AG20443 (cell line): ENCODE results near the gene ARF1.

Source experiments
- DNase-seq: peaks from one replicate; pipeline ENCODE4 v3.0.0; 2012; ENCODE audit warnings: low spot score, mixed read lengths

Gene ARF1

DNA sequence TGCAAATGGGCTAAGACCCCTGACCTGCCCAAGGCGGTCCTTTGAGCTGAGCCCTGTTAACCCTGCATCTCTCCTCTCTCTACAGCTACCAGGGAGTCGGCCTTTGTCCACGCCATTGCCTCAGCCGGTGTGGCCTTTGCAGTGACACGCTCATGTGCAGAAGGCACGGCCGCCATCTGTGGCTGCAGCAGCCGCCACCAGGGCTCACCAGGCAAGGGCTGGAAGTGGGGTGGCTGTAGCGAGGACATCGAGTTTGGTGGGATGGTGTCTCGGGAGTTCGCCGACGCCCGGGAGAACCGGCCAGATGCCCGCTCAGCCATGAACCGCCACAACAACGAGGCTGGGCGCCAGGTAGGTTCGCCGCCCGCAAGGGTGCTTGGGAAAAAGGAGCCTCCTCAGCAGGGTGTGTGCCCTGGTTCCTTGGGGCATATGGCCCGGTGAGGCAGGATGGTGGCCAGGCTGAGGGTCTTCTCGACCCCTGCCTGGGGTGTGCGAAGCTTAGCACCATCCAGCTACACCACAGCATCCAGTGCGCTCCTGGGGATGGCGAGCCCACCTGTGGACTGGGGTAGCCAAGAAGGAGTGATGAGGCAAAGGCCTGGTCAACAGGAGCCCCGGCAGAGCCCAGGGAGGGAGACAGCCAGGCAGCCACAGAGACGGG lies 31.8 kb upstream of the ARF1 start:
- no peak for DNase-seq

DNA sequence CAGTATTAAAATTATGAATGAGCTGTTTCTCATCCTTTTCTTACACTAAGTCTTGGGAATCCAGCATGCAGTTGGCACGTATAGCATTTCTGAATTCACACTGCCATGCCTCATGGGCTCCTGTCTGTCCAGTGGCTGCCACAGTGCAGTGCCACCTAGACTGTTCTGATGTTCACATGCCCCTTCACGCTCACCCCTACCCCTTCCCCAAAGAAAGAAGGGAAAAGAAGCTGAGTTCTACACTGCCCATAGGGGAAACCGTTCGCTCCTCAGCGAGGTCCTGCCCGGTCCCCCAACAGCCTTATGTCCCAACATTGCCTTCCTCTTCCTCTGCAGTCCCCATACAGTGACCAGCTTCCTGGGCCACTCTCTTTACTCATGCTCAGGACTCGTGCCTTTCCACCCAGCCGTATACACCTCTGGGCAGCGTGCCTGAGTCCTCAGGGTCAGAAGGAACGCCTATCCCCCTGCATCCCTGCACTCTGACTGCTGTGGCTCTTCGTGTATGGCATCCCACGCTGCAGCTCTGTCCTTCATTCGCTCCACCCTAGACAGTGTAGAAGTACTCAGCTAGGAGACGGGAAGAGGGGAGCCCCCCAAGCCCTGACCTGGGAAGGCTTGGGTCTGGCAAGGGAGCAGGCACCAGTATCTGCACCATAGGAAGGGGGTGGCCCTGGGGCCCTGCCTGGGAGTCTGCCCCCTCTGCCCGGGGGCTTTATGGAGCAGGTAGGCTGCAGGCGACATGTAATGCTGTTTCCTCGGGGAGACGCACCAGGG lies 24.1 kb upstream of the ARF1 start:
- no peak for DNase-seq

DNA sequence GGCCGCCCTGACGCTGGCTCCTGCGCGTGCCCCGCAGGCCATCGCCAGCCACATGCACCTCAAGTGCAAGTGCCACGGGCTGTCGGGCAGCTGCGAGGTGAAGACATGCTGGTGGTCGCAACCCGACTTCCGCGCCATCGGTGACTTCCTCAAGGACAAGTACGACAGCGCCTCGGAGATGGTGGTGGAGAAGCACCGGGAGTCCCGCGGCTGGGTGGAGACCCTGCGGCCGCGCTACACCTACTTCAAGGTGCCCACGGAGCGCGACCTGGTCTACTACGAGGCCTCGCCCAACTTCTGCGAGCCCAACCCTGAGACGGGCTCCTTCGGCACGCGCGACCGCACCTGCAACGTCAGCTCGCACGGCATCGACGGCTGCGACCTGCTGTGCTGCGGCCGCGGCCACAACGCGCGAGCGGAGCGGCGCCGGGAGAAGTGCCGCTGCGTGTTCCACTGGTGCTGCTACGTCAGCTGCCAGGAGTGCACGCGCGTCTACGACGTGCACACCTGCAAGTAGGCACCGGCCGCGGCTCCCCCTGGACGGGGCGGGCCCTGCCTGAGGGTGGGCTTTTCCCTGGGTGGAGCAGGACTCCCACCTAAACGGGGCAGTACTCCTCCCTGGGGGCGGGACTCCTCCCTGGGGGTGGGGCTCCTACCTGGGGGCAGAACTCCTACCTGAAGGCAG lies 23.4 kb upstream of the ARF1 start:
- no peak for DNase-seq

DNA sequence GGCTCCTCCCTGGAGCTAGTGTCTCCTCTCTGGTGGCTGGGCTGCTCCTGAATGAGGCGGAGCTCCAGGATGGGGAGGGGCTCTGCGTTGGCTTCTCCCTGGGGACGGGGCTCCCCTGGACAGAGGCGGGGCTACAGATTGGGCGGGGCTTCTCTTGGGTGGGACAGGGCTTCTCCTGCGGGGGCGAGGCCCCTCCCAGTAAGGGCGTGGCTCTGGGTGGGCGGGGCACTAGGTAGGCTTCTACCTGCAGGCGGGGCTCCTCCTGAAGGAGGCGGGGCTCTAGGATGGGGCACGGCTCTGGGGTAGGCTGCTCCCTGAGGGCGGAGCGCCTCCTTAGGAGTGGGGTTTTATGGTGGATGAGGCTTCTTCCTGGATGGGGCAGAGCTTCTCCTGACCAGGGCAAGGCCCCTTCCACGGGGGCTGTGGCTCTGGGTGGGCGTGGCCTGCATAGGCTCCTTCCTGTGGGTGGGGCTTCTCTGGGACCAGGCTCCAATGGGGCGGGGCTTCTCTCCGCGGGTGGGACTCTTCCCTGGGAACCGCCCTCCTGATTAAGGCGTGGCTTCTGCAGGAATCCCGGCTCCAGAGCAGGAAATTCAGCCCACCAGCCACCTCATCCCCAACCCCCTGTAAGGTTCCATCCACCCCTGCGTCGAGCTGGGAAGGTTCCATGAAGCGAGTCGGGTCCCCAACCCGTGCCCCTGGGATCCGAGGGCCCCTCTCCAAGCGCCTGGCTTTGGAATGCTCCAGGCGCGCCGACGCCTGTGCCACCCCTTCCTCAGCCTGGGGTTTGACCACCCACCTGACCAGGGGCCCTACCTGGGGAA lies 22.7 kb upstream of the ARF1 start:
- peak; percentile 63 for DNase-seq

DNA sequence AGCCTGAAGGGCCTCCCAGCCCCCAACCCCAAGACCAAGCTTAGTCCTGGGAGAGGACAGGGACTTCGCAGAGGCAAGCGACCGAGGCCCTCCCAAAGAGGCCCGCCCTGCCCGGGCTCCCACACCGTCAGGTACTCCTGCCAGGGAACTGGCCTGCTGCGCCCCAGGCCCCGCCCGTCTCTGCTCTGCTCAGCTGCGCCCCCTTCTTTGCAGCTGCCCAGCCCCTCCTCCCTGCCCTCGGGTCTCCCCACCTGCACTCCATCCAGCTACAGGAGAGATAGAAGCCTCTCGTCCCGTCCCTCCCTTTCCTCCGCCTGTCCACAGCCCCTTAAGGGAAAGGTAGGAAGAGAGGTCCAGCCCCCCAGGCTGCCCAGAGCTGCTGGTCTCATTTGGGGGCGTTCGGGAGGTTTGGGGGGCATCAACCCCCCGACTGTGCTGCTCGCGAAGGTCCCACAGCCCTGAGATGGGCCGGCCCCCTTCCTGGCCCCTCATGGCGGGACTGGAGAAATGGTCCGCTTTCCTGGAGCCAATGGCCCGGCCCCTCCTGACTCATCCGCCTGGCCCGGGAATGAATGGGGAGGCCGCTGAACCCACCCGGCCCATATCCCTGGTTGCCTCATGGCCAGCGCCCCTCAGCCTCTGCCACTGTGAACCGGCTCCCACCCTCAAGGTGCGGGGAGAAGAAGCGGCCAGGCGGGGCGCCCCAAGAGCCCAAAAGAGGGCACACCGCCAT lies 21.9 kb upstream of the ARF1 start:
- peak; percentile 66 for DNase-seq

DNA sequence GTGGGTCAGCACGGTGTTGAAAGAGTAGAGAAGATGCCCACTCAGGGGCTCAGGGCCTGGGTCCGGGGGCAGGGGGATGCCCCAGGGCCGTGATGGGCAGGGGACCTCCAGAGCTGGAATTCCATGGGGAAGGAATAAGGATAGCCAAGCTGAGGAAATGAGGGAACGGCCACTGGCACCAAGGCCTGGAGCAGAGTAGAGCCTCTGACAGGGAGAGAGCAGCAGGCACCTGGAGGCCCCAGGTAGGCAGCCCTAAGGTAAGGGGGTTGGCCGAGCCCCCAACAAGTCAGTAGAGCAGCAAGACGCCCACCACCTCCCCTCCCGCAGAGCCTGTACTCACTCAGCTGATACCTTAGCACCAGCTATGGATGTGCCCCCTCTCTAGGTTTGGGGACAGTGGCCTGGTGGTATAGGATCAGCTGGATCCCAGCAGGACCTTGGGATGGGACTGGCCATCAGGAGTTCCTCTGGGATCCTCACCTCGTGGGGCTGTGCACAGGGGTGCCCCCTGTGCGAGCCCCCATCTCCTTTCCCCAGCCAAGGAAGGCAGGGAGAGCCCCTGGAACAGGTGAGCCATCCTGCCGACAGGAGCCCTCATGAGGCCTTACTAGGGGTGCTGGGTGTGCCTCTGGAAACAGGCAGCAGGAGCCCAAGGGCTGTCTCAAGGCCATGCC lies 21.0 kb upstream of the ARF1 start:
- DNase-seq, result no peak

DNA sequence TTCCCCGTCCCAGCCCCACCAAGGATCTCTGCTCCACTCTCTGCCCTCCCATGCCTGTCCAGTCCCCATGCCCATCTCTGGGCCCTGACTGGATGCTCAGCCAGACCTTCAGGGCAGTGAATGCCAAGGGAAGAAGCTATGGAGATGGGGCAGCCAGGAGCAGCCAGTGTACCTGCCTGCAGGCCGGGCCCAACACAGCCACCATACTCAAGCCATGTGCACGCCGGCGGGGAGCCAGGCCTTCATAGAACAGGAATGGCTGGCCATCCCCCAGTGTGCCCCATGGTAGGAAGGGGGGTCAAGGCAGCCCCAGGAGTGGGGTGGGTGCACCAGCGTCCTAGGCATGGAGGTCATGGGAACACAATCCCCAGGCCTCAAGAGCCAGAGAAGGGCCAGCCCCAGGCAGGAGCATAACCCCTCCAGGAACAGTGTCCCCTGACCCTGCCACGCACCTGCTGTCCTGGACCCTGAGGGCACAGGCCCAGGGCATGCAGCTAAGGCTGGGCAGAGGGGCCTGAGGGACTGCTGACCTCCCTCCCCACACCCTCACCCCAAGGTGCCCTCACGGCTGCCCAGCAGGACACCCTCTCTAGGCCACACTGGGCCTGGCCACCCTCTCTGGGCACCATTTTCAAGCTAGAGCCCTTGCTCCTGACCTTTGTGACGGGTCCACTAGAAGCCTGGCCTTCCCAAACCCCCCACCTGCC lies 20.3 kb upstream of the ARF1 start:
- no peak for DNase-seq

DNA sequence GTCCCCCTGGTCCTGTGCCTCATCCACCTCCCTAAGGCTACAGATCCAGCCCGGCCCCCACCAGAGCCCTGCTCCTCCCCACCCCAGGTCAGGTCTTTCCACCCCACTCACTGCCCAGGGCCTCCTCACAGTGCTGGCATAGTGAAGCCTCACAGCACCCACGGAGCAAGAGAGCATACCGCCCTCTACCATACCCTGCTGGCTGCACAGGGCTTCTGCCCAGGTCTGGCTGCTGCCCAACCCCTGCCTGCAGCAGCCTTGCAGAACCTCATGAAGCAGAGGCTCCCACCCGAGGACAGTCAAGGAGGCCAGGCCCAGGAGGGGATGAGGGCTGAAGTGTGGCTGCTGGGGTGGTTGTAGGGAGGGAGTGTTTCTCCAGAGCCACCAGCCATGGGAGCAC lies 19.7 kb upstream of the ARF1 start:
- no peak for DNase-seq

DNA sequence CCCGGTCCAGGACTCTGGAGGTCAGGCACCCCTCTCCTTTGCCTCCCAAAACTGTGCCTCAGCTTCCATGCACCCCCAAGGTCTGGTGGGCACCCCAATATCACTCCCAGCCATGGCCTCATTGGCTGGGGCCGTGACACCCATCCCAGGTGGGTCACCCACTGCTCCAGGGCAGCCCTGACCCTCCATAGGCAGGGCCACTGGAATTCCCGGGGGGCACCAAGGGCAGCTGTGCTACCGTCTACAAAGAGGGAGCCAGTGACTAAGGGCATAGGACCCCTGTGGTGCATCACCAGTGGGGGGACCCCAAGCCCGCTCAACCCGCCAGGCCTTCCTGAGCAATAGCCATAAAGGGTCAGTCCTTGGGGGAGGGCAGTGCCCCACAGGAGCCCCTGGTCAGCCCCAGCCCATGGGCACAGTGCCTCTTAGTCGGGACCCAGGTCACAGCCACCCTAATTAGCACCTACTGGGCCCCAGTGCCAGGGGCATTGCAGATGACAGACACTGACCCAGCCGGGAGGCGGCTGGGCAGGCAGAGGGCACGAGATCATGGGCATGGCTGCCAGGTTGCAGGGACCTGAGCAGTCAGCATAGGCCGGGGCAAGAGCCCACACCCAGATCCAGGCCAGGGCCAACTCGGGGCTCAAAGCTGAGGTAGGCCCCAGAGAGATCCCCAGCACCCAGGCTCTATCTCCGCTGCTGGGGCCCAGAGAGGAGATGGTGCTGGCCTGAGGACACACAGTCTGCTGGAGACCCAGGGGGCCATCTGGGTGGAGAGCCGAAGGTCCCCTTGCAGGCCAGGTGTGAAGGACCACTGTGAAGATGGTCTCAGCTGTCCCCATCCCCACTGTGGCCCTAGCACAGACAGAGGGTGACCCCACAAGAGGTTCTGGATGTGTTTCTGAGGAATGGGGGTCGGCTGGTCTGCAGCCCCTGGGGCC lies 19.0 kb upstream of the ARF1 start:
- DNase-seq, result no peak

DNA sequence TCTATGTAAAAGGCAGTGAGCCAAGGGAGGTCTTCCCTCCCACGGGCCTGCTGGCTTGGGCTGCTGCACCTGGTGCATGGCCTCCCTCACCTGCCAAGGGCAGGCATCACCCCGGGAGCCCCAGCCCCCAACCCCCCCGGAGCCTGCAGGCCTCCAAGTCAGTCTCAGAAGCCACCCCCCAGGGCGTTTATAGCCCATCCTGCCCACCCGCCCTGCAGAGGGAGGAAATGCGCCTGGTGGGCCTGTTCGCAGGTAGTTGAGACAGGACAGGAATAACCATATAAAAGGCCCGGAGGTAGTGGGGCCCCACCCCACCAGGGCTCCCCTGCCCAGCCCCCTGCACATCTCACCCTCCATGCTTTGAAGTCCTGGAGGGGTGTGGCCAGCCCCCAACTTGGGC lies 18.2 kb upstream of the ARF1 start:
- no peak for DNase-seq

DNA sequence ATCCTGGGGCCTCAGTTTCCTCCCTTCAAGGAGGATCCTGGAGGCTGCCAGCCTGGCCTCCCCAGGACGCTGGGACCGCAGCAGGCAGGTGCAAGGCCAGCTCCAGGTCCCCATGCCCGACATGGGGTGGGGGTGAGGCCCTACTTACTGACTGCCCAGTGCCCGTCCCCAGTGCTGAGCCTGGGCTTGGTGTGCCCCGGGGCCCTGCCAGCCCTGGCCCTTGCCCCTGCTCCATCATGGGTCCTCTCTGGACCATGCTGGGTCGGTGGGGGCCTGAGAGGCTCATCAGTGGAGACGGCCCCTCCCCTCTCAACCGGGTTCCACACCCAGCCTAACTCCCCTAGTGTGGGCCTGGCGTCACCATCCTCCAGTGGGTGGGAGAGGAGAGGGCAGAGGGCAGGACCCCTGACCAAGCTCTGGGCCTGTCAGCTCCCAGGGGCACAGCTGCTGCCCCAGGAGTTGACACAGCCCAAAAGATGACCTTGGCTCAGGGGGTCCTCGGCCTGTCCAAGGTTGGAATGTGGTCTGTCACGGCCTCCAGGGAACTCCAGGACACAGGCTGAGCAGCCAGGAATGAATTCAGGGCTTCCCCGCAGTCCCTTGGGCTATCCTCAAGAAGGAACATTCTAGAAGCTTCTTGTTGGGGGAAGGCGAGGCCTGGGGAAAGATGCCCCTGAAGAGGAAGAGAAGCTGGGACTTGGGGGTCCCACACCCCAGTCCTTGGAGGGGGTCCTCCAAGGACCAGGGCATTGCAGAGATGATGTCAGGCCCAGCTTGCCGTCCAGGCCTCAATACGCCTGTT lies 17.6 kb upstream of the ARF1 start:
- no peak for DNase-seq

DNA sequence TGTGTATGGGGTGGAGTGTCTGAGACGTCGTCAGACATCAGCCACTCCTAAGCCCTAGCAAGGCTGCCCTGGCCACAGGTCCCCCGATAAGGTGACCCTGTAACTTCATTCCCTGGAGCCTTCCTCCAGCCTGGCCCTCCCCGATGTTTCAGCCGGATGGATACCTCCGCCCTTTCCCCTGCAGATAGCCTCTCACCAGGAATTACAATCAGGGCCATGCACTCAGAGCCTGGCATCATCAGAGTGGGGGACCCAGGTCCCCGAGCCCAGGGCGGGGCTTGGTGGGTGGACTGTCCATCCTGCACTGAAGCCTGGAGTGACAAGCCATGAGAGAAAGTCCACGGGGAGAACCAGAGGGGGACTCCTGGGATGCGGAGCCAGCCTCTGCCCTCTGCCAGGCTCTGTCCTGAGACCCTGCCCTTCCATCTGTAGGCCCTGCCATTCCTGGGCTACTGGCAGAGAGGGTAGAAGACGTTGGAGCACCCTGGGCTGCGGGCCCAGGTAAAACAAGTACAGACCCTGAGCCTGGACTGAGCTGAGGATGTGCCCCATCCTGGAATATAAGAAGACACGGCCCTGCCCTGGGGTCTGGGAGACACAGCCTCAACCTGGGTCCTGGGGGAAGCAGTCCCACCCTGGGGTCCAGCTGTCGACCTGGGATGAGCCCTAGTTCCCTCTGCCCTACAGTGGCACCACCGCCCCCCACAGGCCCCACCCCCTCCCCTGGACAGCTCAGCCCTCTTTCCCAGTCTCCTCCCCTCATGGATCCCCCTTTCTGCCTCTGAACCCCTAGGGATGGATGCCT lies 16.8 kb upstream of the ARF1 start:
- no peak for DNase-seq

DNA sequence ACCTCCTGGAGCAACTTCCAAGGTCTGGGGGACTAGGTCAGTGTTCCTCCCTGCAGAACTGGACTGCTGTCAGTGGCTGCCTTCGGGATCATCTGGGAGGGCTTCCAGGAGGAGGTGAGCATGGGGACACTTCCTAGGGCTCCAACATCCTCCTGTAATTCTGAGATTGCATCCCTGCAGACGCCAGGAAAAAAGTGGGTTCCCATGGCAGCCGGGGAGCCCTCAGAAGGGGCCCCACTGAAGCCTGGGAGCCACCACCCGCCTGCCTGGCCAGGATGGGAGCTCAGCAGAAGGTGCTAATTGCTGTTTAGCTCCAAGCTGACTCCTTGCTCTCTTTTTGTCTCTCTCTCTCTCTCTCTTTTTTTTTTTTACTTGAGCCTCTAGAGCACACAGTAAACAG lies 16.1 kb upstream of the ARF1 start:
- no peak for DNase-seq

DNA sequence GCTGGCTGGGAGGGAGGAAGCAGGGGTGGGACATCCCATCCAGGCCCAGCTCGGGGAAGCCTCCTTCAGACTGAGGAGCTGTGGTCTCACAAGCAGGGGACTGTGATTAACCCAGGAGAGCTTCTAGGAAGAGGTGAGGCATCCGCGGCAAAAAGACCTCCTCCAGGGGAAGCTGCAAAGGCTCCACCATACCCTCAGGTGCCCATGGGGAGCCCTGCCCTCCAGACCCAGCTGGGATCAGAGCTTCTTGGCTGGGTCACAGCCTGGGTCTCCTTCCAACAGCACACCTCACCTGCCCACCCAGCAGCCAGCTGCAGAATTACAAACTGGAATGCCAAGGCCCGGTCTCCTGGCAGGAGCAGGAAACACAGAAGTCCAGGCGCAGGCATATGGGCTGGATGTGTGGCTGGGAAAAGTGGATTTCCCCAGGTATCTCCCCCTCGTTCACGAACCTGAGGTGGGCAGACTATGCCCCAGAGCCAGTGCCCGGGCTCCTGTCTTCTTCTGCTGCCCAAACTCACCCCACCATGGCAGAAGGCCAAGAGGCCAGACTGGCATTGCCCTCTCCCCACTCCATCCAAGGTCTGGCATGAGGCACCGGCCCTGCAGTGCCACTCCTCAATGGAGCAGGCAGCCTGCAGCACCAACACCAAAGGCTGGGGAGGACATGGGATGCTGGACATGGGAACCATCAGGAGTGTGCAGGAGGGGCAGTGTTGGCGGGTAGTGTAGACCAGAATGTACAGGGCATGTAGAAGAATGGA lies 15.4 kb upstream of the ARF1 start:
- no peak for DNase-seq

DNA sequence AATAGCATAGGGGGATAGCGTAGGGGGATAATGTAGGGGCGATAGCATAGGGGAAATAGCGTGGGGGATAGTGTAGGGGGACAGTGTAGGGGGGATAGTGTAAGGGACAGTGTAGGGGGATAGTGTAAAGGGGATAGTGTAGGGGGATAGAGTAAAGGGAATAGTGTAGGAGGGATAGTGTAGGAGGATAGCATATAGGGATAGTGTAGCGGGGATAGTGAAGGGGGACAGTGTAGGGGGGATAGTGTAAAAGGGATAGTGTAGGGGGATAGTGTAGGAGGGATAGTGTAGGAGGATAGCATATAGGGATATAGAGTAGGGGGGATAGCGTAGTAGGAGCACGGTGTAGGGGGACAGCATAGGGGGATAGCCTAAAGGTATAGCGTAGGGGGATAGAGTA lies 14.1 kb upstream of the ARF1 start:
- DNase-seq, result no peak

DNA sequence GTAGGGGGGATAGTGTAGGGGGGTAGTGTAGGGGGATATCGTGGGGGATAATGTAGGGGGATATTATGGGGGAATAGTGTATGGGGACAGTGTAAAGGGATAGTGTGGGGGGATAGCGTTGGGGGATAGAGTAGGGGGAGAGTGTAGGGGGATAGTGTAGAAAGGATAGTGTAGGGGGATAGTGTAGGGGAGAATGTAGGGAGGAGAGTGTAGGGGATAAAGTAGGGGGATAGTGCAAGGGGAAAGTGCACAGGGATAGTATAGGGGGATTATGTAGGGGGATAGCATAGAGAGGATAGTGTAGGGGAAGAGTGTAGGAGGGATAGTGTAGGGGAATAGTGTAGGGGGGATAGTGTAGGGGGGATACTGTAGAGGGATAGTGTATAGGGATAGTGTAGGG lies 12.3 kb upstream of the ARF1 start:
- no peak for DNase-seq

DNA sequence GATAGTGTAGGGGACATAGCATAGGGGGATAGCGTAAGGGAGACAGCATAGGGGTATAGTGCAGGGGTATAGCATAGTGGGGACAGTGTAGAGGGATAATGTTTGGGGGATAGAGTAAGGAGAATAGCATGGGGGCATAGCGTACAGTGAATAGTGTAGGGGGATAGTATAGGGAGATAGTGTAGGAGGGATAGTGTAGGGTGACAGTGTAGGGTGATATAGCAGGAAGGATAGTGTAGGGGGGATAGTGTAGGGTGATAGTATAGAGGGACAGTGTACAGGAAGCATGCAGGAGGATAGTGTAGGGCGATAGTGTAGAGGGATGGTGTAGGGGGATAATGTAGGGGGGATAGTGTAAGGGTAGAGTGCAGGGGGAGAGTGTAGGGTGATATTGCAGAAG lies 11.7 kb upstream of the ARF1 start:
- DNase-seq, result no peak
